ENCODE results near the gene PGS1. TPM values are rescaled to one million over a fixed set of nuclear protein-coding genes. Genes with fewer than 3 reads are reported as not detected.
A peak's percentile ranks its signal among the peaks of the same experiment; 100 is the strongest.

The PGS1 gene
- total and polyA plus RNA-seq, 2 of the 8 experiments (the other 6 are each of a cell fraction or from before 2014, with no cell fraction given) = 46.7 to 60.0 TPM

GRCh38 chr17:78383725-78384471 is 5.4 kb downstream of the PGS1 start:
- H3K4me2 ChIP-seq (ENCODE audit: insufficient read depth in 1 of 2, low read depth in 2 of 2, low read length in 2 of 2) = no peak overlapping the region
- peaks cover 4% of the 10 kb centered on the region; the same call in 1 of the 2 replicates for H3K23me2 ChIP-seq (ENCODE audit: low read depth, low read length)
- DNase-seq (ENCODE audit: low read depth in 1 of 2, low spot score in 2 of 2) = no peak
- H3K79me1 ChIP-seq (ENCODE audit: low read depth, low read length) = peaks cover 19% of the 10 kb centered on the region
- no peak overlapping the region for H4K5ac ChIP-seq (ENCODE audit: insufficient read length, low read depth, low read length)
- 83% methylated on average over 15 of the region's 15 CpGs; no CpG with 5 or more reads in 1 of the 2 experiments for WGBS, 2 experiments (ENCODE audit: extremely low coverage in 1 of 2, insufficient coverage in 1 of 2, insufficient read length in 1 of 2, insufficient replicate concordance in 2 of 2, low coverage in 1 of 2, low lambda C conversion rate in 2 of 2, missing lambda C conversion rate in 1 of 2)
- no peak overlapping the region for H3K23ac ChIP-seq (ENCODE audit: insufficient read length)
- ChIA-PET POLR2A (ENCODE audit: partially characterized antibody) (interaction anchor here (1.1 to 2.1 kb wide), 2 partner anchors 8 to 28 kb away, joined by 3 to 5 read pairs; no protein-coding TSS in a partner anchor), CTCF (ENCODE audit: partially characterized antibody) (interaction anchor here (0.6 to 1.0 kb wide), 2 partner anchors 28 to 1848 kb away, joined by 3 to 7 read pairs; no protein-coding TSS in a partner anchor)
- no peak overlapping the region for H2BK5ac ChIP-seq (ENCODE audit: low read depth, low read length)
- no peak overlapping the region for H3K56ac ChIP-seq (replicated peaks; ENCODE audit: insufficient read length, low read depth, low read length)
- H3K4me3 ChIP-seq (ENCODE audit: extremely low read depth in 1 of 4, insufficient read depth in 2 of 4, low read depth in 3 of 4, low read length in 4 of 4) = no peak overlapping the region
- no peaks in the 10 kb centered on the region for H3K27me3 ChIP-seq (replicated peaks in 1 of 4; ENCODE audit: control insufficient read depth in 3 of 4, extremely low read depth in 1 of 4, insufficient read depth in 3 of 4, low read length in 3 of 4)
- H3K9ac ChIP-seq (replicated peaks in 1 of 4; ENCODE audit: extremely low read depth in 1 of 4, low read depth in 3 of 4, low read length in 3 of 4) = no peak overlapping the region
- H3K18ac ChIP-seq (ENCODE audit: extremely low read depth, low read length) = no peak overlapping the region
- no peaks in the 10 kb centered on the region for H3K9me3 ChIP-seq (ENCODE audit: insufficient read depth in 2 of 2, low read depth in 1 of 2, low read length in 1 of 2)
- peaks cover 13 to 45% of the 10 kb centered on the region in 2 experiments for H4K20me1 ChIP-seq (replicated peaks in 1 of 2; ENCODE audit: control insufficient read depth in 1 of 2, insufficient read depth in 2 of 2, low read length in 2 of 2)
- H2BK12ac ChIP-seq (ENCODE audit: low read depth, low read length) = no peak overlapping the region
- H2AFZ ChIP-seq (ENCODE audit: low read length) = no peak overlapping the region
- H2BK15ac ChIP-seq (ENCODE audit: low read length) = no peak overlapping the region
- H3K4ac ChIP-seq (replicated peaks; ENCODE audit: insufficient read length, low read depth, low read length) = no peak overlapping the region
- no peak overlapping the region for H3K27ac ChIP-seq (ENCODE audit: low read depth, low read length)
- H2BK120ac ChIP-seq (replicated peaks; ENCODE audit: low read depth, low read length) = no peak overlapping the region
- H3K36me3 ChIP-seq (ENCODE audit: control insufficient read depth in 2 of 4, insufficient read depth in 4 of 4, low read length in 3 of 4) = peaks cover 0 to 3% (median 0%) of the 10 kb centered on the region in 4 experiments; a peak in 1 of 8 replicates
- H2BK20ac ChIP-seq (ENCODE audit: low read length) = no peak overlapping the region
- H3K79me2 ChIP-seq (ENCODE audit: control insufficient read depth in 1 of 2, insufficient read depth in 2 of 2, low read length in 2 of 2) = peaks cover 75 to 98% of the 10 kb centered on the region in 2 experiments
- H4K8ac ChIP-seq (ENCODE audit: extremely low read depth, insufficient read depth, low read length) = no peak overlapping the region
- H4K91ac ChIP-seq (replicated peaks; ENCODE audit: insufficient read length, low read length) = peak overlapping the region; percentile 53
- no peak overlapping the region for H2AK5ac ChIP-seq (ENCODE audit: low read depth, low read length)
- no peak for FAIRE-seq
- no peak overlapping the region for H3K14ac ChIP-seq (ENCODE audit: insufficient read length)
- H3K4me1 ChIP-seq (replicated peaks in 1 of 4; ENCODE audit: control insufficient read depth in 3 of 4, insufficient read depth in 4 of 4, low read length in 3 of 4) = peaks cover 11 to 25% (median 19%) of the 10 kb centered on the region in 4 experiments
- TF ChIP-seq JUND (IDR thresholded peaks at IDR 0.05; ENCODE audit: low read length) (no peak), RFX5 (IDR thresholded peaks at IDR 0.05; ENCODE audit: borderline replicate concordance, low read depth, low read length) (no peak), ATF3 (IDR thresholded peaks at IDR 0.05; ENCODE audit: insufficient read depth, low read depth, low read length) (no peak), EGR1 (IDR thresholded peaks at IDR 0.05; ENCODE audit: borderline replicate concordance, low read depth, low read length) (no peak), MAFK (IDR thresholded peaks at IDR 0.05; ENCODE audit: low read depth, low read length) (no peak), ASH2L (IDR thresholded peaks at IDR 0.05; ENCODE audit: low read length) (no peak), KDM1A (IDR thresholded peaks at IDR 0.05; ENCODE audit: borderline replicate concordance, low read length) (no peak), MAX (IDR thresholded peaks at IDR 0.05) (no peak), SRF (IDR thresholded peaks at IDR 0.05; ENCODE audit: low read depth, low read length) (no peak), CHD1 (IDR thresholded peaks at IDR 0.05; ENCODE audit: low read depth, low read length) (no peak), KDM4A (IDR thresholded peaks at IDR 0.05; ENCODE audit: low read depth, low read length, severe bottlenecking) (no peak)
